ENCODE measurements around the gene NUB1.

NUB1 gene

DNA sequence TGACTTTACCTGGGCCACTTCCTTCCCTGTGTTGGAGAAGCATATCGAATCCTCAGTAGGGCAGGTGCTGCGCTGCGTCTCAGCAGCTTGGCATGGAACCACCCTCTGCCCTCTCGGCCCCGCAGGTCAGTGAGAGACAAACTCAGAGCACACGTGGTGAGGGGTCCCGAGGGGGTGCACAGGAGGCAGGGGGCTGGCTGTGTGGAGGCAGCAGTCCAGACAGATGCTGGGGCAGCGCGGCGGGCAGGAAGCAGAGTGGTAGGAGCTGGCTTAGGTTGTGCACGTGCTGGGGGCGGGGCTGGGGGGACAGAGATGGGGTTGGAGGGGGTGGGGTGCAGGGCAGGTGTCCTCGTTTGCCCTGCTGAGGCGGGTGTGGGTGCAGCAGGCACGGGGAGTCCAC is 33.1 kb downstream of the NUB1 start:
- no peak for DNase-seq (ENCODE audit: low spot score)
- in situ Hi-C loops (cut with MboI; ENCODE audit: low sequenced_read_pairs, unreplicated experiment), result no loop called here
- TF ChIP-seq, protein P1, sequence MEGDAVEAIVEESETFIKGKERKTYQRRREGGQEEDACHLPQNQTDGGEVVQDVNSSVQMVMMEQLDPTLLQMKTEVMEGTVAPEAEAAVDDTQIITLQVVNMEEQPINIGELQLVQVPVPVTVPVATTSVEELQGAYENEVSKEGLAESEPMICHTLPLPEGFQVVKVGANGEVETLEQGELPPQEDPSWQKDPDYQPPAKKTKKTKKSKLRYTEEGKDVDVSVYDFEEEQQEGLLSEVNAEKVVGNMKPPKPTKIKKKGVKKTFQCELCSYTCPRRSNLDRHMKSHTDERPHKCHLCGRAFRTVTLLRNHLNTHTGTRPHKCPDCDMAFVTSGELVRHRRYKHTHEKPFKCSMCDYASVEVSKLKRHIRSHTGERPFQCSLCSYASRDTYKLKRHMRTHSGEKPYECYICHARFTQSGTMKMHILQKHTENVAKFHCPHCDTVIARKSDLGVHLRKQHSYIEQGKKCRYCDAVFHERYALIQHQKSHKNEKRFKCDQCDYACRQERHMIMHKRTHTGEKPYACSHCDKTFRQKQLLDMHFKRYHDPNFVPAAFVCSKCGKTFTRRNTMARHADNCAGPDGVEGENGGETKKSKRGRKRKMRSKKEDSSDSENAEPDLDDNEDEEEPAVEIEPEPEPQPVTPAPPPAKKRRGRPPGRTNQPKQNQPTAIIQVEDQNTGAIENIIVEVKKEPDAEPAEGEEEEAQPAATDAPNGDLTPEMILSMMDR (IDR thresholded peaks at IDR 0.05; ENCODE audit: borderline replicate concordance, control extremely low read depth, extremely low read depth, insufficient read depth, missing control alignments), result no peak

DNA sequence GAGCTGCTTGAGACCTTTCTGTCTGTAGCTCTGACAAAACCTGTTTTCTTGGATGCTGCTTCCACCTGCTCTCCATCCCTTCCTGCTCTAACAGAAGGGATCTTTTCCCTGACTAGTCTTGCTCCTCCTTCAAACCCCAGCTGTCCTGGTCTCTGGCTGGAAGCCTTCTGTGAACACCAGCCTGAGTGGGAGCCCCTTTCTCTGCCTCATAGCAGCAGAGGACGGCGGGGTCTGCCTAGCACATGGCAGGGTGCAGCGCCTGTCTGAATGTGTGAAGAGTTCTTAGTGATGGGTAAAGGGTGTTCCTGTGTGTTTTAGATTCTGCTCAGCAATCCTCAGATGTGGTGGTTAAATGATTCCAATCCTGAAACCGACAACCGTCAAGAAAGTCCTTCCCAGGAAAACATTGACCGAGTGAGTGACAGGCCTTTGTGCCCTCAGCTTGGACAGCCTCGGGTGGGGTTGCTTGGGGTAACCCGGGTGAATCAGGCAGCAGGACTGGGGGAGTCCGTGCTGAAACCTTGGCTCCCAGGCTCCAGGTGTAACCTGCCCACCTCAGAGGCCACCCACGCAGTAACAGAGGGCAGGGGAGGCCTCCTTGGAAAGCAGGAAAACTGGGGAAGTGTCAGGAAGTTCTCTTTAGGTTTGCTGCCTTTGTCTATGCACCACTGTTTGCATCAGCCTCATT is 34.1 kb downstream of the NUB1 start:
- no peak for DNase-seq (ENCODE audit: low spot score)
- TF ChIP-seq, protein P1 (IDR thresholded peaks at IDR 0.05; ENCODE audit: borderline replicate concordance, control extremely low read depth, extremely low read depth, insufficient read depth, missing control alignments), result no peak
- in situ Hi-C loops (cut with MboI; ENCODE audit: low sequenced_read_pairs, unreplicated experiment), result no loop called here

DNA sequence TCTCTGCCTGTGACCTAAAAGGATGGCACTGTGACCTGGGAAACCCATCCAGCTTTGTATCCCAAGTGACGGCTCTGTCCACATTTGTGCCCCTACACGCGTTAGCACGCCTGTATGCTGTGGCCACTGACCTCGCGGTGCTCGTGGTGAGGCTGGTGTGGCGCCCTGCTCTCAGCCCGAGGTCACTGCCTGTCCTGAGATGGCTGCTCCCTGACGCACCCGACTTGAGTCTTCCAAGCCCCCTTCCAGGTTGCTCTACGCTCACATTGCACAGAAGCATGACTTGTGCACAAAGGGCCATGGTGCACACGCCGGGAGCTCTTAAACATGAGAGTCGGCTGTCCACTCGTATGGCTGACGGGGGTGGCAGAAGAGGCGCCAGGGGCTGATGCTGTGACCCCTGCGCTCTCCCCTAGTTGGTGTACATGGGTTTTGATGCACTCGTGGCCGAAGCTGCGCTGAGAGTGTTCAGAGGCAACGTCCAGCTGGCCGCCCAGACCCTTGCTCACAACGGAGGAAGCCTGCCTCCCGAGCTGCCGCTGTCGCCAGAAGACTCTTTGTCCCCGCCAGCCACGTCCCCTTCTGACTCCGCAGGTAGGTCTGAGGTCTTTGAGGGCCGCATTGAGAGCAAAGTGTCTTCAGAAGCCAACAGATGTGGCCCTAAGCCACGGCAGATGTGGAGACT is 34.7 kb downstream of the NUB1 start:
- in situ Hi-C loops (cut with MboI; ENCODE audit: low sequenced_read_pairs, unreplicated experiment), result no loop called here
- TF ChIP-seq, protein P1 (IDR thresholded peaks at IDR 0.05; ENCODE audit: borderline replicate concordance, control extremely low read depth, extremely low read depth, insufficient read depth, missing control alignments), result no peak
- DNase-seq (ENCODE audit: low spot score), result peak; percentile 20

DNA sequence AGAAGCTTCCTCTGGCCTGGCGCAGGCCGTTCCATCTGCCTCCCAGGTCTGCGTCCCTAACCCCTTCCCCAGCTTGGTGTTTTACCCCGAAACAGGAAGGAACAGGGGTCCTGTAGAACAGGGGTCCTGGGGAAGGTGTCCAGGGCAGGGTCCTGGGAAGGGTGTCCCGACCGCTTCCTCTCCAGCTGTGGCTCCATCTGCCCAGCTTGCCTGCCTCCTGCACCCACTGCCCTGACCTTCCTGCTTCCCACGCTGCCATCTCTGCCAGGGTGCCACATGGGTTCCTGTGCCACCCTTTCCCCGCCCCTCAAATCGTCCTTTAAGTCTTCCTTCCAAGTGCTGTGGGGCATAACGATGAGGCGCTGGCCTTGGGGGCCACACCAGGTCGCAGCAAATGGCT is 35.8 kb downstream of the NUB1 start:
- in situ Hi-C loops (cut with MboI; ENCODE audit: low sequenced_read_pairs, unreplicated experiment), result no loop called here
- DNase-seq (ENCODE audit: low spot score), result peak; percentile 28
- TF ChIP-seq, protein P1 (IDR thresholded peaks at IDR 0.05; ENCODE audit: borderline replicate concordance, control extremely low read depth, extremely low read depth, insufficient read depth, missing control alignments), result no peak

DNA sequence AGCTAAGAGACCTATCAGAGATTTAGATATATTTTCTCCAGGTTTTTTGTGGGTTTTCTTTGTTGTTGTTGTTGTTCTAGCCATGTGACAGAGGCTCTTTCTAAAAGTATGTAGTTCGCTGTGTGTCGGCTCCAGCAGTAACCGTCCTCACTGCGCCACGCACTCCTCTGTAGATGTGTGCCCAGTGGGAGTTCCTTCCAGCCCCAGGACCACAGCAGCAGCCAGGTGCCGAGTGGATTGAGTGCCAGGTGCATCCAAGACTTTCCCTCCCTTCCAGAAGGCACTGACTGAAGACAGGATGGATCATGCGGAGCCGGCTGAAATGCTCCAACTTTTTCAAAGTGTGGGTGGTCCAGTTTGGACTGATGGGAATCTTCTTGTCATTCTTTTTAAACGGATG is 36.4 kb downstream of the NUB1 start:
- in situ Hi-C loops (cut with MboI; ENCODE audit: low sequenced_read_pairs, unreplicated experiment), result no loop called here
- DNase-seq (ENCODE audit: low spot score), result no peak
- TF ChIP-seq, protein P1 (IDR thresholded peaks at IDR 0.05; ENCODE audit: borderline replicate concordance, control extremely low read depth, extremely low read depth, insufficient read depth, missing control alignments), result no peak

DNA sequence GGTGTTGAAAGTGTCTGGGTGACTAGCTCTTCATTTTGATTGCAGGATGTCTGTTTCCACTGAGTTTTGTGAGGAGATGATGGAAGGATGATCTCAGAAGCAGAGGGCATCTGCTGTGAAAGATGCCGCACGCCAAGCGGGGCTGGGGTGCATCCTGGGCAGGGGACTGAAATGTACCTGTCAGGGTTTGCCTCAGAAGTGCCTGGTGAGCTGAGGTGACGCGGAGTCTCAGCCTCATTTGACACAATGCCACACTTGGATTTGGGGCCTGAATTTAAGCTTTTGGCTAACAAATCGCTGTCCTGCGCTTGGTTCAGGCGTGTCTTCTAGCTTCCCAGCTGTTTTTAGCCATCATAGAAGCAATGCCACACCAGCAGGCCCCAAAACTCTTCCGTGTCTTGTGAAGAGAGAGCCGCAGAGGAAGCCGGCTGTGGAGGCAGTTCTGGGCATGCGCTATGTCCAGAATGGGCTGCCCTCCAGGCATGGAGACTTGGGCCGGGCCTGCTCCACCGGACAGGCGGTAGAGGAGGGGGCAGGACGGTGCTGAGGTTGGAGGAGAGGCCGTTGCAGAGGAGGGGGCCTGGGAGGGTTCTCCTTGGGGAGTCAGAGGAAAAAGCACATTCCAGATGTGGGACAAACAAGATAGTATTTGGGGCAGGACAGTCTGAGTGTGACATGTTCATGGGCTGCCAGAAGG is 37.0 kb downstream of the NUB1 start:
- TF ChIP-seq, protein P1 (IDR thresholded peaks at IDR 0.05; ENCODE audit: borderline replicate concordance, control extremely low read depth, extremely low read depth, insufficient read depth, missing control alignments), result no peak
- in situ Hi-C loops (cut with MboI; ENCODE audit: low sequenced_read_pairs, unreplicated experiment), result no loop called here
- DNase-seq (ENCODE audit: low spot score), result no peak

Measured in GM13976 (cell line).